GM12864 (cell line): ENCODE results near the gene USP10.

Experiments used
- DNase-seq: peaks from one replicate; pipeline ENCODE4 v3.0.0-alpha.2; 2011; ENCODE audit warnings: low read depth
- H3K4me3 ChIP-seq: 2 replicates; pipeline ENCODE4 v1.5.1; 2011; ENCODE audit warnings: mild to moderate bottlenecking, low read depth, low read length, control low read depth
- TF ChIP-seq, protein P1 (sequence below): IDR thresholded peaks from 2 replicates; pipeline ENCODE4 v1.5.1; 2011; ENCODE audit warnings: low read depth, mild to moderate bottlenecking, moderate library complexity, low read length, control low read depth, inconsistent platforms; ENCODE audit errors: missing control alignments

The USP10 gene

GRCh38 chr16:84807776-84808175 is 108.0 kb downstream of the USP10 start:
- H3K4me3 ChIP-seq, result no peak overlapping the region
- DNase-seq, result no peak
- TF ChIP-seq, protein P1, sequence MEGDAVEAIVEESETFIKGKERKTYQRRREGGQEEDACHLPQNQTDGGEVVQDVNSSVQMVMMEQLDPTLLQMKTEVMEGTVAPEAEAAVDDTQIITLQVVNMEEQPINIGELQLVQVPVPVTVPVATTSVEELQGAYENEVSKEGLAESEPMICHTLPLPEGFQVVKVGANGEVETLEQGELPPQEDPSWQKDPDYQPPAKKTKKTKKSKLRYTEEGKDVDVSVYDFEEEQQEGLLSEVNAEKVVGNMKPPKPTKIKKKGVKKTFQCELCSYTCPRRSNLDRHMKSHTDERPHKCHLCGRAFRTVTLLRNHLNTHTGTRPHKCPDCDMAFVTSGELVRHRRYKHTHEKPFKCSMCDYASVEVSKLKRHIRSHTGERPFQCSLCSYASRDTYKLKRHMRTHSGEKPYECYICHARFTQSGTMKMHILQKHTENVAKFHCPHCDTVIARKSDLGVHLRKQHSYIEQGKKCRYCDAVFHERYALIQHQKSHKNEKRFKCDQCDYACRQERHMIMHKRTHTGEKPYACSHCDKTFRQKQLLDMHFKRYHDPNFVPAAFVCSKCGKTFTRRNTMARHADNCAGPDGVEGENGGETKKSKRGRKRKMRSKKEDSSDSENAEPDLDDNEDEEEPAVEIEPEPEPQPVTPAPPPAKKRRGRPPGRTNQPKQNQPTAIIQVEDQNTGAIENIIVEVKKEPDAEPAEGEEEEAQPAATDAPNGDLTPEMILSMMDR, result no peak

GRCh38 chr16:84808826-84809225 is 109.0 kb downstream of the USP10 start:
- TF ChIP-seq, protein P1, result no peak
- H3K4me3 ChIP-seq, result no peak overlapping the region
- no peak for DNase-seq

GRCh38 chr16:84810518-84811273 is 110.9 kb downstream of the USP10 start:
- no peak for DNase-seq
- no peak overlapping the region for H3K4me3 ChIP-seq
- TF ChIP-seq, protein P1, result no peak

DNA sequence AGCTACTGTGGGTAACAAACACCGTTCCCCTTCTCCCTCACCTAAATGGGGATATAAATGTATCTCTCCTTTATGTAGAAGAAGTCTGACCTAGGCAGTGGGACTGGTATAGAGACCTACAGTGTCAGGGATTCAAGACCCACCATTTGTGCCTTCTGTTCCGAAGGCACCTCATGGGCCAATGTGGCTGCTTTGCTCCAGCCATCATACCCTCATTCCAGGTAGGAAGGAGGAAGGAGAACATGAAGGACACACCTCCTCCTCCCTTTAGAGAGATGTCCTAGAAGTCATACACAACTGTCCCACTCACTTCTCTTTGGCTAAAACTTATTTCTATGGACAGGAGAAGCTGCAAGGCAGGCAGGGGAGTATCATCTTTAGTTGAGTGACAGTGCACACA is 111.7 kb downstream of the USP10 start:
- TF ChIP-seq, protein P1, result no peak
- no peak overlapping the region for H3K4me3 ChIP-seq
- DNase-seq, result no peak

DNA sequence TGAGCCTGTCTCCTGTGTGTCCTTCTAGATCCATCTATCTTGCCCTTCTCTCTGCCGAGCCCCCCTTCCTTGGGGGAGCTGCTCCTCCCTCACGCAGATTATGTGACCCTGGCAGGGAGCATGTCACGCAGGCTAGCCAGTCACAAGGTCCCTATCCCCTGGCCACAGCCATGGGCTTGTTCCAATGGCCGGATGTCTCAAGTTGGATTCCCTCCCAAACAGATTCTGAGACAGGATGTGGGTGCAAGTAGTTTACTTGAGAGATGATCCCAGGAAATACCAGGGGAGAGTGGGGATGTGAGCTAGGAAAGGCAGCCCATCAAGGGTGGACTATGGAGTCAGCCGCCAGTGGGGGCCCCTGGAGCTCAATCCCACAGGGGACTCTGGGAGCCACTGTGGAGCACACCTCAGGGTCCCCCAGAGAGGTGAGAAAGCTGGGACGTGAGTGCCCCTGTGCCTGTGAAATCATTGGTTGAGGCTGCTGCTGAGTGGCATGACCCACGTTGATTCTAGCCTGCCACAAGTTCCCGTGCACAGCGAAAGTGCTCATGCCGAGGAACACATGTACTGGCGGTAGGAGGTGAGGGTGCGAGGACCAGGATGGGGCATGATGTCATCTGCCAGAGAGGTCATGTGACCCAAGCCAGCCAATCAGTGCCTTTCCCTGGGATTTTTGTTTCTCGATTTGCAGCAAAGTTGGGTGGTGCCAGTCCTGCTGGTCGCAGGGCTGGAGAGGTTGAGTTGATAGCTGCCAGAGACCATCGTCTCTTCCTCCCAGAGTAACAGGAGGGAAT is 113.5 kb downstream of the USP10 start:
- DNase-seq, result no peak
- TF ChIP-seq, protein P1, result no peak
- no peak overlapping the region for H3K4me3 ChIP-seq

DNA sequence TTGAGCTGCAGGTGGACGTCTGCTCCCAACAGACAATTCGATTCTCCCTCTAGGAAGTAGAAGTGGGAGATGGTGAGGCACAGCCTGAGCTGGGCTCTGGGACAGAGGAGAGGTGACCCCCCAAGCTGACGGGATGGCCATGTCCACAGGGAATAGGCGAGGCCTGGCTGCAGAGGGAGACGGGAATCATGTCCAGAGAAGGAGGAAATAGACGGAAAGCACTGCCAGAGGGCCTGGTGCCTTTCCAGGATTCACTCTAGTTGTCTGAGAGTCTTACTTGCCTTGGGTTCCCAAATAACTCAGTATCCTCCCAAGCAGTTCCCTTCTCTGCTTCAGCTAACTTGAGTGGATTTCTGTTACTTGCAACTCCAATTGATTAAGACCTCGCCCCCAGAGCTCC is 115.7 kb downstream of the USP10 start:
- no peak for DNase-seq
- no peak overlapping the region for H3K4me3 ChIP-seq
- TF ChIP-seq, protein P1, result no peak
